Common myeloid progenitor, CD34-positive (primary cell): ENCODE measurements around the gene ASS1.

Experiments used
- CTCF ChIA-PET: fragments of 350-600 bp; sonication (Branson Sonifier 250); formaldehyde crosslinking; loops from one replicate; lab custom pipeline; 2021; ENCODE audit warnings: antibody characterized with exemption; lab: Charles Lee
- POLR2A ChIA-PET: fragments of 350-600 bp; sonication (Branson Sonifier 250); formaldehyde crosslinking; loops from one replicate; lab custom pipeline; 2021; ENCODE audit warnings: antibody characterized with exemption; lab: Charles Lee
- DNase-seq, 3 donors: peaks; one replicate each; pipeline versions ENCODE4 v3.0.0 to v3.0.0-alpha.2; 2013
- H3K27ac ChIP-seq, 2 experiments: 1 replicate in 1 of 2; 2 replicates in 1 of 2; pipeline ENCODE4 v1.7.0; 2013; ENCODE audit warnings: inconsistent platforms in 2 of 2, low read length in 2 of 2, mild to moderate bottlenecking in 2 of 2, low read depth in 1 of 2, moderate library complexity in 1 of 2; ENCODE audit not compliant: severe bottlenecking in 2 of 2, insufficient read depth in 1 of 2, poor library complexity in 1 of 2
- H3K27me3 ChIP-seq, 5 experiments: replicated peaks in 2 of 5; 1 replicate in 3 of 5; 2 replicates in 2 of 5; pipeline versions ENCODE4 v1.6.1 to v1.7.0; 2013; ENCODE audit warnings: low read length in 4 of 5, mild to moderate bottlenecking in 2 of 5, moderate library complexity in 2 of 5, inconsistent platforms in 1 of 5; ENCODE audit not compliant: insufficient read depth in 5 of 5, control insufficient read depth in 4 of 5
- H3K36me3 ChIP-seq, 4 experiments: 1 replicate in 2 of 4; 2 replicates in 2 of 4; pipeline versions ENCODE4 v1.6.1 to v1.7.0; 2013; ENCODE audit warnings: low read length in 3 of 4, control low read depth in 1 of 4, mild to moderate bottlenecking in 1 of 4; ENCODE audit not compliant: control insufficient read depth in 4 of 4, insufficient read depth in 4 of 4
- H3K4me1 ChIP-seq, 4 experiments: 1 replicate in 3 of 4; 2 replicates in 1 of 4; pipeline versions ENCODE4 v1.6.1 to v1.7.1; 2013; ENCODE audit warnings: low read length in 3 of 4, mild to moderate bottlenecking in 3 of 4, control low read depth in 1 of 4, inconsistent platforms in 1 of 4, moderate library complexity in 1 of 4; ENCODE audit not compliant: control insufficient read depth in 4 of 4, insufficient read depth in 4 of 4; ENCODE audit errors: control extremely low read depth in 1 of 4
- H3K4me3 ChIP-seq, 7 experiments: 1 replicate in 4 of 7; 2 replicates in 3 of 7; pipeline versions ENCODE4 v1.5.1 to v1.7.0; 2013; ENCODE audit warnings: mild to moderate bottlenecking in 7 of 7, low read length in 6 of 7, moderate library complexity in 6 of 7, inconsistent platforms in 2 of 7, low read depth in 2 of 7, control low read depth in 1 of 7; ENCODE audit not compliant: insufficient read depth in 4 of 7, control insufficient read depth in 1 of 7; ENCODE audit errors: extremely low read depth in 1 of 7
- H3K9me3 ChIP-seq, 5 experiments: 1 replicate in 4 of 5; 2 replicates in 1 of 5; pipeline versions ENCODE4 v1.6.1 to v1.7.1; 2013; ENCODE audit warnings: low read length in 4 of 5, mild to moderate bottlenecking in 2 of 5, inconsistent platforms in 1 of 5, low read depth in 1 of 5, moderate library complexity in 1 of 5; ENCODE audit not compliant: control insufficient read depth in 4 of 5, insufficient read depth in 2 of 5; ENCODE audit errors: control extremely low read depth in 1 of 5
- WGBS: methylation state at CpG from one replicate; pipeline ENCODE4 v1.1.5; 2013; ENCODE audit not compliant: insufficient coverage; 5-methylcytosine and 5-hydroxymethylcytosine counted together

Gene ASS1

GRCh38 chr9:130429381-130429780, 15.4 kb upstream of the ASS1 start:
- no peak for DNase-seq
- Histone ChIP-seq H3K4me3 (no peak overlapping the region), H3K27me3 (peaks cover 0 to 51% (median 23%) of the 10 kb centered on the region in 5 experiments), H3K27ac (no peak overlapping the region), H3K4me1 (peaks cover 0 to 11% (median 7%) of the 10 kb centered on the region in 4 experiments), H3K36me3 (no peaks in the 10 kb centered on the region), H3K9me3 (peaks cover 0 to 17% (median 8%) of the 10 kb centered on the region in 5 experiments)
- ChIA-PET POLR2A (no interaction called here), CTCF (no interaction called here)
- 93% methylated on average over 13 of the region's 13 CpGs for WGBS

GRCh38 chr9:130429831-130430230, 14.9 kb upstream of the ASS1 start:
- ChIA-PET CTCF (no interaction called here), POLR2A (no interaction called here)
- Histone ChIP-seq H3K4me1 (peaks cover 0 to 11% (median 7%) of the 10 kb centered on the region in 4 experiments), H3K4me3 (no peak overlapping the region), H3K36me3 (no peaks in the 10 kb centered on the region), H3K9me3 (peaks cover 0 to 17% (median 8%) of the 10 kb centered on the region in 5 experiments), H3K27me3 (peaks cover 0 to 52% (median 24%) of the 10 kb centered on the region in 5 experiments), H3K27ac (no peak overlapping the region)
- 98% methylated on average over 6 of the region's 6 CpGs for WGBS
- DNase-seq = no peak

- H3K4me3 ChIP-seq = no peak overlapping the region
- H3K27me3 ChIP-seq = peaks cover 0 to 51% (median 24%) of the 10 kb centered on the region in 5 experiments
- CTCF ChIA-PET = no interaction called here
- no peaks in the 10 kb centered on the region for H3K36me3 ChIP-seq
- peaks cover 0 to 11% (median 7%) of the 10 kb centered on the region in 4 experiments for H3K4me1 ChIP-seq
- WGBS = 96% methylated on average over 18 of the region's 18 CpGs
- H3K27ac ChIP-seq = no peak overlapping the region
- H3K9me3 ChIP-seq = peaks cover 0 to 17% (median 8%) of the 10 kb centered on the region in 5 experiments
- DNase-seq = no peak
- POLR2A ChIA-PET = no interaction called here
These were observed 14.5 kb upstream of the ASS1 start for GRCh38 chr9:130430232-130430631.

GRCh38 chr9:130430734-130431535, 13.8 kb upstream of the ASS1 start:
- 92% methylated on average over 20 of the region's 22 CpGs for WGBS

GRCh38 chr9:130431536-130432303, 13.0 kb upstream of the ASS1 start:
- Histone ChIP-seq H3K36me3 (no peaks in the 10 kb centered on the region), H3K9me3 (peaks cover 0 to 17% (median 8%) of the 10 kb centered on the region in 5 experiments), H3K27ac (no peak overlapping the region), H3K27me3 (peaks cover 2 to 61% (median 24%) of the 10 kb centered on the region in 5 experiments), H3K4me1 (peaks cover 0 to 11% (median 7%) of the 10 kb centered on the region in 4 experiments), H3K4me3 (no peak overlapping the region)
- 73% methylated on average over 14 of the region's 17 CpGs for WGBS
- no peak for DNase-seq
- POLR2A ChIA-PET = no interaction called here
- CTCF ChIA-PET = no interaction called here

More at GRCh38 chr9:130430734-130431535, 13.8 kb upstream of the ASS1 start:
- no peak overlapping the region for H3K4me3 ChIP-seq
- no peaks in the 10 kb centered on the region for H3K36me3 ChIP-seq
- POLR2A ChIA-PET = no interaction called here
- H3K4me1 ChIP-seq = peaks cover 0 to 11% (median 7%) of the 10 kb centered on the region in 4 experiments
- H3K27me3 ChIP-seq = peaks cover 0 to 54% (median 24%) of the 10 kb centered on the region in 5 experiments
- no peak for DNase-seq
- H3K9me3 ChIP-seq = peaks cover 0 to 17% (median 8%) of the 10 kb centered on the region in 5 experiments
- CTCF ChIA-PET = no interaction called here
- H3K27ac ChIP-seq = no peak overlapping the region

- POLR2A ChIA-PET = no interaction called here
- Histone ChIP-seq H3K9me3 (peaks cover 0 to 17% (median 8%) of the 10 kb centered on the region in 5 experiments), H3K4me1 (peaks cover 0 to 11% (median 7%) of the 10 kb centered on the region in 4 experiments), H3K27me3 (peaks cover 3 to 65% (median 24%) of the 10 kb centered on the region in 5 experiments), H3K4me3 (no peak overlapping the region), H3K36me3 (no peaks in the 10 kb centered on the region), H3K27ac (no peak overlapping the region)
- peak; percentile 10 to 37 (median 26) for DNase-seq
- CTCF ChIA-PET = no interaction called here
- 24% methylated on average over 7 of the region's 11 CpGs for WGBS
These were observed 12.4 kb upstream of the ASS1 start for GRCh38 chr9:130432362-130432761.
